ENCODE measurements around the gene GPBAR1. TPM values are rescaled to one million over a fixed set of nuclear protein-coding genes. Genes with fewer than 3 reads are reported as not detected.
"Not testable (repeated sequence)": the region's sequence is repeated elsewhere in the genome, so short reads cannot be mapped to it uniquely, and the experiment has no call there.

Gene GPBAR1
- total RNA-seq, 5 donors from 2014 or later (not counting 1 experiment from before 2014, with no cell fraction given) = 0.89 to 2.7 (median 1.2) TPM

DNA sequence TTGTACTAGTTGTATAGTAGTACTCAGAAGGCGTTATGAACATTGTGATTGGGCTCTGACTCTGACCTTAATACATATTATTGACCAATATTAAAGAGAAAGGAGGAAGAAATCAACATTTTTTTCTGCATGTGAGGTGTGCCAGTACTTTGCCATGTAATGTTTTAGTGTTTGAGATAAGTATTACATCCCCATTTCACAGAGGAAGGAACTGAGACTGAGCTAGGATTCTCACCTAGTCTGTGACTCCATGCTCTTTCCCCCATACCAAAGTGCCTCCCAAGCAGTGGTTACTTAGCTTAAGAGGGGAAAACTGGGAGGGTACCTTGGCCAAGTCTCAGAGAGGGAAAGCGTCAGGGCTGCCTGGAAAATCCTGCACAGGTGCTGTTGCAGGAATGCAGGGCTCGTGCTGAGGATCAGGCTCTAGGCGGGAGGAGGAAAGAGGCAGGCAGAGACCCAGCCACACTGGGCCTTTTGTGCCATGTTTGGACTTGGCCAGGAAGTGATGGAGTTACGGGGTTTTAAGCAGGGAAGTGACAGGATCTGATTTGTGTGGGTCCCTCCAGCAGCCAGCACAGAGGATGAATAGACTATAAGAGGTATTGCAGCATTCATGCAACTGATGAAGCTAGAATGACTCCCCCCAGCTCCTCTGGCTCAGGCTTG lies 11.2 kb downstream of the GPBAR1 start:
- Histone ChIP-seq H3K4me3 (ENCODE audit: control insufficient read depth in 1 of 2, extremely low read depth in 1 of 2, low read length in 1 of 2) (no peak overlapping the region), H3K27me3 (replicated peaks in 1 of 2; ENCODE audit: control insufficient read depth in 2 of 2, extremely low read depth in 1 of 2, insufficient read depth in 2 of 2, low read length in 1 of 2) (no peaks in the 10 kb centered on the region), H3K27ac (ENCODE audit: low read length) (peak overlapping the region; percentile 43), H3K9me3 (no peaks in the 10 kb centered on the region), H3K4me1 (ENCODE audit: control insufficient read depth in 1 of 2, extremely low read depth in 1 of 2, insufficient read depth in 2 of 2, low read length in 2 of 2) (peaks cover 18 to 45% of the 10 kb centered on the region in 2 experiments), H3K36me3 (ENCODE audit: control insufficient read depth in 2 of 2, extremely low read depth in 1 of 2, insufficient read depth in 1 of 2, low read length in 1 of 2) (peaks cover 9 to 48% of the 10 kb centered on the region in 2 donors)
- H3K27ac Mint-ChIP-seq = peak overlapping the region; percentile 87 to 92
- ATAC-seq (replicated peaks in 1 of 4) = no peak
- peaks cover 36% of the 10 kb centered on the region for H3K36me3 Mint-ChIP-seq
- WGBS (ENCODE audit: insufficient coverage) = 76% methylated on average over 4 of the region's 5 CpGs
- no peaks in the 10 kb centered on the region for H3K9me3 Mint-ChIP-seq
- DNase-seq = no peak
- peak overlapping the region; percentile 92 to 95 (median 94) for H3K4me3 Mint-ChIP-seq
- peaks cover 39 to 58% (median 50%) of the 10 kb centered on the region in 3 donors for H3K4me1 Mint-ChIP-seq
- ChIA-PET POLR2A (no interaction called here), CTCF (interaction anchor here (0.6 to 6.4 kb wide), 20 partner anchors 13 to 576 kb away, joined by 3 to 54 read pairs (median 5); partner anchors contain the start of genes CATIP (in 2 of the 2) and TMBIM1 (in 1 of the 2))
- H3K27me3 Mint-ChIP-seq = no peaks in the 10 kb centered on the region

GRCh38 chr2:218272531-218273212 lies 11.9 kb downstream of the GPBAR1 start:
- ATAC-seq (replicated peaks in 1 of 4) = peak; percentile 9 to 22 (median 16)
- peaks cover 35% of the 10 kb centered on the region for H3K36me3 Mint-ChIP-seq
- DNase-seq = peak; percentile 63 to 89 (median 75)
- Histone ChIP-seq H3K36me3 (ENCODE audit: control insufficient read depth in 2 of 2, extremely low read depth in 1 of 2, insufficient read depth in 1 of 2, low read length in 1 of 2) (peaks cover 9 to 49% of the 10 kb centered on the region in 2 donors), H3K27ac (ENCODE audit: low read length) (peak overlapping the region; percentile 43), H3K27me3 (replicated peaks in 1 of 2; ENCODE audit: control insufficient read depth in 2 of 2, extremely low read depth in 1 of 2, insufficient read depth in 2 of 2, low read length in 1 of 2) (no peaks in the 10 kb centered on the region), H3K4me1 (ENCODE audit: control insufficient read depth in 1 of 2, extremely low read depth in 1 of 2, insufficient read depth in 2 of 2, low read length in 2 of 2) (peaks cover 18 to 42% of the 10 kb centered on the region in 2 experiments), H3K9me3 (no peaks in the 10 kb centered on the region), H3K4me3 (ENCODE audit: control insufficient read depth in 1 of 2, extremely low read depth in 1 of 2, low read length in 1 of 2) (no peak overlapping the region)
- WGBS (ENCODE audit: insufficient coverage) = 59% methylated on average over 13 of the region's 18 CpGs
- no peaks in the 10 kb centered on the region for H3K27me3 Mint-ChIP-seq
- peaks cover 37 to 56% (median 47%) of the 10 kb centered on the region in 3 donors for H3K4me1 Mint-ChIP-seq
- H3K9me3 Mint-ChIP-seq = no peaks in the 10 kb centered on the region
- ChIA-PET POLR2A (interaction anchor here (0.5 to 3.3 kb wide), 4 partner anchors 14 to 52 kb away, joined by 3 to 10 read pairs (median 4); no protein-coding TSS in a partner anchor), CTCF (interaction anchor here (0.6 to 6.4 kb wide), 25 partner anchors 9 to 575 kb away, joined by 3 to 54 read pairs (median 6); partner anchors contain the start of genes CATIP (in 2 of the 2) and TMBIM1 (in 1 of the 2))
- H3K4me3 Mint-ChIP-seq = peak overlapping the region; percentile 31 to 95 (median 92)
- H3K27ac Mint-ChIP-seq = peak overlapping the region; percentile 57 to 92

GRCh38 chr2:218273214-218273907 lies 12.5 kb downstream of the GPBAR1 start:
- not testable (repeated sequence) for H3K27me3 Mint-ChIP-seq; H3K4me3 Mint-ChIP-seq; H3K9me3 ChIP-seq; H3K4me3 ChIP-seq (ENCODE audit: control insufficient read depth in 1 of 2, extremely low read depth in 1 of 2, low read length in 1 of 2); DNase-seq; H3K9me3 Mint-ChIP-seq; H3K27me3 ChIP-seq (replicated peaks in 1 of 2; ENCODE audit: control insufficient read depth in 2 of 2, extremely low read depth in 1 of 2, insufficient read depth in 2 of 2, low read length in 1 of 2); ATAC-seq (replicated peaks in 1 of 4)
- CTCF ChIA-PET = interaction anchor here (0.6 to 6.4 kb wide), 22 partner anchors 12 to 414 kb away, joined by 3 to 54 read pairs (median 6); partner anchors contain the start of genes CATIP (in 2 of the 2) and TMBIM1 (in 1 of the 2)
- peaks cover 9 to 55% of the 10 kb centered on the region in 2 donors for H3K36me3 ChIP-seq (ENCODE audit: control insufficient read depth in 2 of 2, extremely low read depth in 1 of 2, insufficient read depth in 1 of 2, low read length in 1 of 2)
- POLR2A ChIA-PET = interaction anchor here (0.5 to 3.3 kb wide), 6 partner anchors 12 to 90 kb away, joined by 3 to 10 read pairs (median 4); no protein-coding TSS in a partner anchor
- Mint-ChIP-seq H3K27ac (peak overlapping the region; percentile 64 to 82), H3K36me3 (peaks cover 35% of the 10 kb centered on the region), H3K4me1 (peaks cover 37 to 57% (median 46%) of the 10 kb centered on the region in 3 donors)
- WGBS (ENCODE audit: insufficient coverage) = 94% methylated on average over 2 of the region's 8 CpGs
- H3K27ac ChIP-seq (ENCODE audit: low read length) = peak overlapping the region; percentile 43
- peaks cover 18 to 40% of the 10 kb centered on the region in 2 experiments for H3K4me1 ChIP-seq (ENCODE audit: control insufficient read depth in 1 of 2, extremely low read depth in 1 of 2, insufficient read depth in 2 of 2, low read length in 2 of 2)

GRCh38 chr2:218273908-218274249 lies 13.1 kb downstream of the GPBAR1 start:
- Histone ChIP-seq H3K27me3 (replicated peaks in 1 of 2; ENCODE audit: control insufficient read depth in 2 of 2, extremely low read depth in 1 of 2, insufficient read depth in 2 of 2, low read length in 1 of 2) (no peaks in the 10 kb centered on the region), H3K36me3 (ENCODE audit: control insufficient read depth in 2 of 2, extremely low read depth in 1 of 2, insufficient read depth in 1 of 2, low read length in 1 of 2) (peaks cover 10 to 60% of the 10 kb centered on the region in 2 donors), H3K9me3 (no peaks in the 10 kb centered on the region), H3K4me1 (ENCODE audit: control insufficient read depth in 1 of 2, extremely low read depth in 1 of 2, insufficient read depth in 2 of 2, low read length in 2 of 2) (peaks cover 18 to 36% of the 10 kb centered on the region in 2 experiments), H3K27ac (ENCODE audit: low read length) (no peak overlapping the region), H3K4me3 (ENCODE audit: control insufficient read depth in 1 of 2, extremely low read depth in 1 of 2, low read length in 1 of 2) (no peak overlapping the region)
- no peaks in the 10 kb centered on the region for H3K27me3 Mint-ChIP-seq
- ChIA-PET POLR2A (interaction anchor here (0.5 to 3.3 kb wide), 3 partner anchors 12 to 89 kb away, joined by 3 to 10 read pairs (median 7); no protein-coding TSS in a partner anchor), CTCF (interaction anchor here (0.6 to 6.4 kb wide), 16 partner anchors 11 to 414 kb away, joined by 5 to 54 read pairs (median 8); partner anchors contain the start of genes CATIP (in 2 of the 2) and TMBIM1 (in 1 of the 2))
- no peak for DNase-seq
- peaks cover 35% of the 10 kb centered on the region for H3K36me3 Mint-ChIP-seq
- WGBS (ENCODE audit: insufficient coverage) = no CpG with 5 or more reads among the region's 2 CpGs
- no peak overlapping the region for H3K4me3 Mint-ChIP-seq
- H3K9me3 Mint-ChIP-seq = no peaks in the 10 kb centered on the region
- no peak for ATAC-seq (replicated peaks in 1 of 4)
- peaks cover 36 to 56% (median 44%) of the 10 kb centered on the region in 3 donors for H3K4me1 Mint-ChIP-seq
- peak overlapping the region; percentile 64 to 82 for H3K27ac Mint-ChIP-seq

DNA sequence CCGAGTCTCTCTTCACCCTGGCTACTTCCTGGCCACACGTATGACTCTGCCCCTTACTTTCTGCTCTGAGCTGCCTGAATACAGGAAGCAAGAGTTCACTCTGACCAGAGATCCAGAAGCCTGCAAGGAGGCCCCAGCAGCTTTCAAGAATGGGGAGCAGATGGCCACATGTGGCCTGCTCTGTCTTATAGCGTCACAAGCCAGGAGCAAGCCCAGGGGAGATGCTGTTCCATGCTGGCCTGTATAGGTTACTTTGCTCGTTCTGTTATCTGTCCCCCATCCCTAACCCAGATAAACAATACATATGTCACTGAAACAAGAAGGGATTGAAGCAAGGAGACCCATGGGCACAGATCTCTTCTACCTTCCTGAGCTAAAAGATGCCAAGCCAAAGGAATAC lies 13.8 kb downstream of the GPBAR1 start:
- 86% methylated on average over 4 of the region's 4 CpGs for WGBS (ENCODE audit: insufficient coverage)

More for the DNA sequence above, 13.8 kb downstream of the GPBAR1 start:
- Mint-ChIP-seq H3K36me3 (peaks cover 33% of the 10 kb centered on the region), H3K4me3 (no peak overlapping the region), H3K9me3 (no peaks in the 10 kb centered on the region), H3K27me3 (no peaks in the 10 kb centered on the region), H3K27ac (peak overlapping the region; percentile 64 to 79), H3K4me1 (peaks cover 30 to 52% (median 40%) of the 10 kb centered on the region in 3 donors)
- ATAC-seq (replicated peaks in 1 of 4) (no peak), DNase-seq (no peak)
- POLR2A ChIA-PET = interaction anchor here (0.5 to 3.3 kb wide), 3 partner anchors 12 to 209 kb away, joined by 4 to 10 read pairs (median 8); no protein-coding TSS in a partner anchor
- Histone ChIP-seq H3K9me3 (no peaks in the 10 kb centered on the region), H3K36me3 (ENCODE audit: control insufficient read depth in 2 of 2, extremely low read depth in 1 of 2, insufficient read depth in 1 of 2, low read length in 1 of 2) (peaks cover 17 to 67% of the 10 kb centered on the region in 2 donors), H3K4me1 (ENCODE audit: control insufficient read depth in 1 of 2, extremely low read depth in 1 of 2, insufficient read depth in 2 of 2, low read length in 2 of 2) (peaks cover 13 to 36% of the 10 kb centered on the region in 2 experiments), H3K4me3 (ENCODE audit: control insufficient read depth in 1 of 2, extremely low read depth in 1 of 2, low read length in 1 of 2) (no peak overlapping the region), H3K27me3 (replicated peaks in 1 of 2; ENCODE audit: control insufficient read depth in 2 of 2, extremely low read depth in 1 of 2, insufficient read depth in 2 of 2, low read length in 1 of 2) (no peaks in the 10 kb centered on the region), H3K27ac (ENCODE audit: low read length) (no peak overlapping the region)
- CTCF ChIA-PET = interaction anchor here (1.0 to 6.4 kb wide), 7 partner anchors 11 to 573 kb away, joined by 4 to 54 read pairs (median 5); partner anchors contain the start of gene CATIP (in 1 of the 2)

Measured in T-cell (primary cell).